Central memory CD4-positive, alpha-beta T cell (primary cell): Measurements from ENCODE around the gene GNAQ.

Experiments used
- DNase-seq: peaks from one replicate; pipeline ENCODE4 v3.0.0; 2022

GNAQ gene

DNA sequence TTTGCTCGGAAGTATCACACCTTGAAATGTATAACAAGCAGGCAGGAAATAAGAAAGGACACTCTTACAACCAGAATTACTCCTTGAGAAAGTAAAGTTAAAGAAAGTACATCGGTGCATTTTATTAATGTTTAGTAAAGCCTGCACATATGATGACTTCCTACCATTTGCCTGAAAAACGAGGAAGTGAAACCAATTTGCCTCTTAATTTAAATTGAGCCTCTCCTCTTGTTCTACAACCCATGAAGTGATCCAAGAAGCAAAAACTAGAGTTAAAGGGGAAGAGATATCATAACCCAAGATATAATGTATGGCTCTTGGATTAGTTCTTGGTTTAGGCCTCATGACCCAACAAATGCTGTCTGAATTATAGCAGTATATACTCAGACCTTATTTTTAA is 95.6 kb downstream of the GNAQ start:
- no peak for DNase-seq

DNA sequence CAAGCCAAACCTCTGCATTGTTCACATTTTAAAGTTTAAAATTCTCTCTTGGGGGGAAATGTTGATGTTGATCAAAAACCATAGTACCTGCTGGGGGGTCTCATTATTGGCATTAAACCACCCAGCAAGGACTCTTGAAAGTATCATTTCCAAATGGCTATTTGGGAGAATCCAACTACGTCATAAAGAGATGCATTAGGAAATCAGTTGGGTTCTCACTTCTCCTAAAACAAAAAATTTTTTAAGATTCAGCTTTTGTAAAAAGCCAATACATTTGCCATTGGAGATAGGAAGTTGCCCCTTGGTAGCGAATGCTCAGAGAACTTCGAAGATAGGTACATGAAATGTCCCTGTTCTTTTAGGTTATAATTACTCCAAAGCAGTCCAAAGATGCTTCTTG is 96.4 kb downstream of the GNAQ start:
- DNase-seq: no peak

DNA sequence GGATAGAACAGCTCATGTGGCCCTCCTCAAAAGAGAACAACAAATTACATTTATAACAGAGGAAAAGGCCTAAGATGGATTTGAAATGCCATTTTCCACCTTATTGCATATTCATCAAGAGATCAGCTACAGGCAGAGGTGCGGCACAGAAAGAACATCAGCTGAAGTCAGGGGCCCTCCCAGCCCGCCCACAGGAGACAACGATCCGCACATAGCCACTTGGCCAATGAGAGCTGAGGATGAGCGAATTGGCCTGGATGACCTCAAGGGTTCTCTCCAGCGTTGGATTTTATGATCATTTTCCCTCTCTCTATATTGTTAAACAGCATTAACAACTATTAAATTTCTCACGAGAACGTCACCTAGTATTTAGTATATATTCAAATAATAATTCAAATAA is 97.6 kb downstream of the GNAQ start:
- no peak for DNase-seq

DNA sequence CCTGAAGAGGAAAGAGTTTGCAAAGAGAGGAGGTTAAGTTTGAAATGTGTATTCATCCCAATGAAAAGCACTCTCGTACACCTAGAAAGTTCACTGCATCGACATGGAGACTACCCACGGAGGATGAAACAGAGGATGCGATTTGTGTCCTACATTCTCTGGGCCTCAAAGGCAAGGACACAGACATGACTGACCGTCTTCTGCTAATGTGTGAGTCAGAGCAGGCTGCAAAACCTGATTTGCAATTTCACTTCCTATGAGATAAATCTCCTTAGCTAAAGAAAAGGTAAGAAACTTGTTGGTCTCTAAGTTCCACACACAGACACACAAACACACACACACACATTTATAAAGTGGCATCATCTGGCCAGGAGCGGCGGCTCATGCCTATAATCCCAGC is 98.6 kb downstream of the GNAQ start:
- no peak for DNase-seq

DNA sequence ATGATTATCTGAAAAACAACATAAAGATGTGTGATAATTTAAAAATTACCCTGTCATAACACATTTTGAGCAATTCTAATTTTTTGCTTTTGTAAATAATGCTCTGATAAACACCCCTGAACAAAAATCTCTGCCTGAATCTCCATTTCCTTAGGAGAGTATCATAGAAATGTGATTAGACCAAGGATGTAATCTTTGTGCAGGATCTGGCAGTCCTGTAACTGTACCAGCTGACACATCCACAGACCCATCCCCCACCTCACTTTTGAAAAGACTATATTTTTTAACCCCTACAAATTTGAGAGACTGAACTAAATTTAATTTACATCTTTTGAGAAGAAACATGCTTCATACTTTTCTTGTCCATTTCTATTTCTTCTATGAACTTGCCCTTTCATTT is 101.7 kb downstream of the GNAQ start:
- DNase-seq: no peak

DNA sequence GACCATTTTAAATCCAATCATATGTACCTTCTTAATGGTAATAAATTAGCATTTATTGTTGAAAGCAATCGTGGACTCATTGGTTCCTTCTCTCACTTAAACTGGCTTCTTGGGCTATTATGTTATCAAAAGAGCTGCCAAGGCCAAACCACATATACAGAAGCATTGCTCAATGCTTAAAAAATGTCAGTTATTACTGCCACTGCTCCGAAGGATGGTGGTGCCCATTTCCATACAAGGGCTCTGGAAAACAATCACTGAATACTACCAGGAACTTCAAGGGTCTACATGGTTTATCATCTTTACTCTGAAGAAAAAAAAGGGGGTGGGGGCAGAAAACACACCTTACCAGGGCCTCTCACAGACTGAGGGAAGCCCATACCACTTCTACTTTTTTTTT is 104.3 kb downstream of the GNAQ start:
- DNase-seq: no peak

DNA sequence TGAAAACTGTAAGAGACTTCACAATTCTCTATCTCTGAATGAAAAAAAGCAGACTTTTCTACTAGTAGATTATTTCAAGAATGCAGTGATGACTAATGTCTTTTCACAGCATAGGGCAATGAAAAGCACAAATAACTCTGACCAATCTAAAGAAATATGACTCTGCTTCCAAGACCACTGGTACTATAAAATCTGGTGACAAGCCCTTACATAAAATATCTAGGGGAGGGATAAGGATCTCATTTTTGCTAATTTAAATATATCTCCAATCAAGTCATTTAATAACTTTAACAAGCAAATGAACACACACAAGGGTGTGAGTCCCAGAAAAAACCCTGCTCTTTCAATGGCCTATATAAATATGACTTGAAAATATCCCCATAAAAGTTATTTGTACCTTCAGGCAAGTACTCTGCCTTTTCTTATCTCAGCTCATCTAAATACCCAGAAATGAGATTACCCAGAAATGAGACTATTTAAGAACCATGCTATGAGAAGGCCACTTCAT is 105.2 kb downstream of the GNAQ start:
- no peak for DNase-seq

DNA sequence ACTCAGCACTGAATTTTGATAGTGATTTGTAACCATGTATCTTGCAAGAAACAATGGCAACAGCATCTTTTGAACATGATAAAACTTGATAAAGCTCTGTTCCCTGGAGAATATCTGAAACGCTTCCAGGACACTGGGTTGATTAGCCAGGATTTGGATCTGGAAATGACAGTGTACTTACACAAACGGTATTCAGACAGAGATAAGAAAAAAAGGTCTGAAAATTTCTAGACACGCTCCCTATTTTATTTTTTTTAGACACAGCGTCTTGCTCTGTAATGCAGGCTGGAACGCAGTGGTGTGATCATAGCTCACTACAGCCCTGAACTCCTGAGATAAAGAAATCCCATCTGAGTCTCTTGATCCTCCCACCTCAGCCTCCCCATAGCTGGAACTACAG is 109.0 kb downstream of the GNAQ start:
- DNase-seq: no peak

DNA sequence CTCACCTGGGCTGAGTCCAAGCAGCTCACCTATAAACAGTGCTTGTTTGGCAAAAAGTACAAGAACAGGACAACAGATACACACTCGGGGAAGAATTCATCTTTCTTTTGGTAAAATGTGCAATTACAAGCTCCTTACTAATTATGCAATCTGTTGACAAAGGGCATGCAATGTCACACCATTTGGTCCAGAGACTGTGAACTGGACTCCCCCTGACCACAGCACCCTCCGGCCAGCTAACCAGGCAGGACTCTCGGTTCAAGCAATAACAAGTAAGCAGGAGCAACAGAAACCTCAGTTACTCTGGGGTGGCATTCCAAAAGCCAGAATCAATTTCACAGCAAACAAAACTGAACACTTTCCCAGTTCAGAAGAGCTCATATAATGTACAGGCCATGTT is 113.8 kb downstream of the GNAQ start:
- no peak for DNase-seq

DNA sequence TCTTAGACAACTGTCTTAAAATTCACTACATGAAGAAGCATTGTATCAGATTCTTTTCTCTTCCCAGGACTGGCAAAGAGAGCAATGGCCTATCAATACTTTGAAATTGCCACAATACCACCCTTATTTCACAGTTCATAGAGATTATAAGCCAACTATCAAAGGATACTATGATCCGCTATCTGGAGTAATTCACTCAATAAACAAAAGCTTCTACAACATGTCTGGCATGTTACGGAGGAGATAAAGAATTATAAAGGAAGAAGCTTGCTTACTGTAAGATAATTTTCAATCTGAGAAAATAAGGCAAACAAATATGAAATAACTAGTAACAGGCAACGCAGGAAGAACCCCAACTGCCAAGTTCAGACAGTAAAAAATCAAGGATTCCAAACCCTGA is 114.8 kb downstream of the GNAQ start:
- no peak for DNase-seq

DNA sequence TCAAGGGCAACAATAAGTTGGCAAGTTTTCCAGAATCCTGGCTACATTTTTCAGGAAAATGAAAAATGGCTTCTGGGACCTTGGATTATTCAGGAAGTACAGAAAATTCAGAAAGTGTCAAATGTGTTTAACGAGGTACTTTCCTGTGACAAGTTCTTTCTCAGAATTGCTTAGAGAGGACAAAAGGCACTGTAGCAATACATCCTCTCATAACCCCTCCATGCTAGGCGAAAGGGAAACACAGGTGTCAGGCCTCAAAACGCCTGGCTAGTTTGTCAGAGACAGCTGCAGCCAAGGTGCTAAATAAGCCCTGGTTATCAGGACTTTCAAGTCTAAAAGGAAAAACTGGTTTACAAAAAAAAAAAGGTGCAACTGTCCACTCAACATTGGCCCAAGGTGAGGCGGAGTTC is 115.2 kb downstream of the GNAQ start:
- no peak for DNase-seq

DNA sequence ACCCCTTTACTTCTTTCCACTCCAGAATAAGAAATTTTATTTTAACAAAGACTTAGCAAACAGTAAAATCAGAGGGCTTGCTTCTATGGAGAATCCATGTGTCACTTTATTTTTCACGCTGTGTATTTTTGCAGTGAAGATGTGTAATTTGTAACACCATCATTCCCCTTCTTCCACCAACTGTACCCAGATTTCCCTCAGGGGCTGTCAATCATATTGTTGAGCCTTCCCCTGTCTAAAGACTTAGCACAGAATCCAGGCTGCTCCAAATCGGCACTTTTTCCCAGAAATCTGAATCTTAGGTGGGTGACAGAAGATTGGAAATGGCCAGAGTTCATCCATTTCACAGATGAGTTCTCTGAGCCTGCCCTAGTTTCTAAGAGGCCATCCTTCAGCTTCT is 115.9 kb downstream of the GNAQ start:
- no peak for DNase-seq

DNA sequence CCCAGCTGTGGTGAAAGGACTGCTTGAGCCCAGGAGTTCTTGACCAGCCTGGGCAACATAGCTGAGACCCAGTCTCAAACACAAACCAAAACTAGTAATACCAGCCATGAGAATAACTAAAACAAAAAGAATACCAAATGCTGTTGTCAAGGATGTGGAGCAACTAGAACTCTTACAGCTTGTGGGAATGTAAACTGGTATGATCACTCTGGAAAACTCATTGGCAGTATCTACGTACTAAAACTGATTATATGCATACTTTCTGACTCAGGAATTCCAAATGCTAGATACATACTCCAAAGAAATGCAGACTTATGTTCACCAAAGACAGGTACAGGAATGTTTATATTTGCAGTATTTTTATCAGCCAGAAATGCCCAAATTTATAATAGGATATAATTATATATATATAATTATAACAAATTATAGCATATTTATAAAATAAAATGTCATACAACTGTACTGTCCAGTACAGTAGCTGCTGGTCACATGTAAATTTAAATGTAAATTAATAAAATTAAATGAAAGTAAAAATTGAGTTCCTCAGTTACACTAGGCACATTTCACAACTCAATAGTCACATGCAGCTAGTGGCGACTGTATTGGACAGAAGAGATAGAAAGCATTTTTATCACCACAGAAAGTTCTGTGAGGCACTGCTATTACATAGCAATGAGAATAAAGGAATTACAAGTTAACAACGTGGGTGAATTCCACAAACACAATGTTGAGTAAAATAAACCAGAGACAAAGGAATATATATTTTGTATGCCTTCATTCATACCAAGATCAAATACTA is 118.5 kb downstream of the GNAQ start:
- DNase-seq: no peak

DNA sequence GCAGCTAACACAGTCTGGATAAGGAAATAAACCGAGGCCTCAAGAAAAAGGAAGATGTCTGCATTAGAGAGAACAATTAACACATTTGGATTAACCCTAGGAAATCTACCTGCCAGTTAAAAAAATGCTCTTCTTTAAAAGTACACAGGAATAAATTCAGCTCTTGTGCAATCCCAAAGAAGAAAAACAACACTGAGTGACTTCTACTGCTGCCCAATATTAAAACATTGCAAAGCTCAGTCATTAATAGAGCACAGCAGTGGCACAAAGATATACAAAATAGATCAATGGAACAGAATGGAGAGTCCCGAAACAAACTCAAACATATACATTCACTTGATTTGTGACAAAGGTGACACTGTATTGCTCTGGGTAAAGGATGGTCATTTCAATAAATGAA is 119.7 kb downstream of the GNAQ start:
- DNase-seq: no peak

DNA sequence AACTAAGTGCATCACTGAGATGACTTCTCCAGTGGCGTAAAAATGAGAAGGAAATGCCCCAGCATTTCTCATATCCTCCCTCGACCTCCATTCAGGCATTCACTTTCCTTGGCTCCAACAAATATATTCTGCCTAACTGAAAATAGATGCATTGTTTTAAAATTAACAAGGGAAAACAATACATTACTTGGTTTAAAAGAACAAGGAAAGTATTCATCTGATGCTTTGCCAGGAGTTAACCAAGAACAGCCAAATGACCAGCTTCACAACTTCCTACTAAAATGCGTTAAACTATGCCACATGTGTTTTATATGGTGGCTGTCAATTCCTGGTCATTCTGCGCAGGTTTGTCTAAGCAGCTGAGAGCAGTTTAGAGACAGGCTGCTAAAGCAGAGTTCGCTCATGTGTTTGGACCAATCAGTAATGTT is 121.4 kb downstream of the GNAQ start:
- DNase-seq: no peak

DNA sequence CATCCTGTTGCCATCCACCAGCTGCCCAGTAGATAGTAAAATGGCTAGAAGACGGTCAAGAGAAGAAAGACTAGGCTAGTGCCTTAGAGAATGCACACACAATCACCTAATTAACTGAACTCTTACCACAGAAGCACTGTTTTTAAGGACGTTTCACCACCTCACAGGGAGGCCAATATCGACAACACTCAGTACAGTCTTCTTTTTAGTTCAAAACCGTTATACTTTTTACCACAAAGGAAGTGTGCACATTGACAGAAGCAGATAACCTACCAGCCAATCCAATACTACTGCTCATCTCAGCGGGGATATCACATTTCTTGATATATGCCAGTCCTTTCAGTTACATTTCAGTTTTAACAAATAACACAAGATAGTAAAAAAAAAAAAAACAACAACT is 122.3 kb downstream of the GNAQ start:
- DNase-seq: peak; percentile 47

DNA sequence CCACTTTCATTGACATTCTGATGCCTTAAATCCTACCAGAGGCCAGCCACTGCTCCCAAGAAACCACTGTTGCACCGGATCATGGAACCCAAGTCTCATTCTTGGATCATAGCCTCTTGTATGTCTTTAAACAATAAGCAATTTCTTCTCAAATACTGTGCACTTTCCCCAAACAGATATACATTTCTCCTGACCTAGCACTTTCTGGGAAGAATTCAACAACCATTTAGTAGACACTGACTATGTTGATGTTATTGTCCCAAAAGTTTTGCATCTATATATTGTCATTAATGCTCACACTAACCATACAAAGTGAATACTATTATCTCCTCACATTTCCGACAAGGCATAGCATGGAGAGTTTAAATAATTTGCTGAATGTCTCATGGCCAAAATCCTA is 123.3 kb downstream of the GNAQ start:
- DNase-seq: no peak

DNA sequence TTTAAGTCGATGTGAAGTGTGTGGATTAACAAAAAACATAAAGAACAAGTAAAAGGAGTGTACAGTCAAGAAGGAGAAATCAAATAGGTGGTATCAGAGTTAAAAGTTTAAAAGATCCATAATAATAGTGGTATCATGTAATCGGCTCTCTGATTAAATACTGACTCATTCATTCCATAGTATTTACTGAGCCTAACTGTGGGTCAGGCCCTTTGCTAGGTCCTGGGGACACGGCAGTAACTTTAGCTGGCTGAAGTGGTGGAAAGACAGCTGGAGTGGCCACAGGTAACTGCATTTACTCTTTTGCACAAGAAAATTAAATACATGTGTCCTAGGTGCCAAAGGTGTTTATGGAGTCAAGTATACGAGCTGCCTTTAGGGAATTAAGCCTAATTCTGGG is 124.0 kb downstream of the GNAQ start:
- no peak for DNase-seq

DNA sequence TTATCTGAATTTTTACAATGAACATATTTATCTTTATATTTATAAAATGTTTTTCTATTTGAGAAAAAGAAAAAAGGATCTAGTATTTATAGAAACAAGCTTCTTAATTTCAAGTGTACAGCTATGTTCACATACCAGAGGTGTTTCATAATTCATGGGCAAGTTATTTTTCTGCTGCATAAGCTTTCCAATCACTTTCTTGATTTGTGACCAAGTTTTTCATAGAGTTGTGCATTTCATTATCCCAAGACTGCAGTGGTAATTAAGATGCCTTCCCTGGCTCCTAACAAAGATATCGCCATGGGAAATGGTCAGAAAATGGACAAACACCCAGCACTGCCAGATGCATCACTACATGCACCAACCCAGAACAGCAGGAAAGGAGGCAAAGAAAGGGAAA is 124.6 kb downstream of the GNAQ start:
- no peak for DNase-seq

DNA sequence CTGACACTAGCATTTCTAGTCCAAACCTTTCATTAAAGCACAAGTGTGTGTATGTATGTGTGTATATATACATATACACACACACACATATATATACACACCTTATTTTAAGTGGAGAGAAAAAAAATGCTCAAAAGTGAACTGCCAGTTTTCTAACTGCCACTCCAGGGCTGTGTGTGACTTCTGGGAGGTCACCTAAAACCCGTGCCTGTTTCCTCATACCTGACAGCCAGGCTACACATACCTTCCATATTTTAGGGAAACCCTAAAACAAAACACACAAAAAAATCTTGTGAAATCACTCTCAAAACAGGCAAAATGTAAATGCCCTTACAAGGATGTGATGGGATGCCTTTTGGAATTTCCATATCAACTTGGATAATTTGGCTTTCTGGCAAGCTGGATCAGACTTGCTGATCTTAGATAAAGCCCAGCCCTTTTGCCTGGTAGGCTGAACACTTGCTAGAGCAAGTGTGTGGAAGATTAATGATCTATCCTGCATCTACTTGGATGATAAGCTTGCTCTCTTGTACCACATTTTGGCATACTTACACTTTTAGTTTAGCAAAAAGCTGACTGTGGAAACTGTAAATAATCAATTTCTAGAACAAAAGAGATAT is 127.8 kb downstream of the GNAQ start:
- no peak for DNase-seq

DNA sequence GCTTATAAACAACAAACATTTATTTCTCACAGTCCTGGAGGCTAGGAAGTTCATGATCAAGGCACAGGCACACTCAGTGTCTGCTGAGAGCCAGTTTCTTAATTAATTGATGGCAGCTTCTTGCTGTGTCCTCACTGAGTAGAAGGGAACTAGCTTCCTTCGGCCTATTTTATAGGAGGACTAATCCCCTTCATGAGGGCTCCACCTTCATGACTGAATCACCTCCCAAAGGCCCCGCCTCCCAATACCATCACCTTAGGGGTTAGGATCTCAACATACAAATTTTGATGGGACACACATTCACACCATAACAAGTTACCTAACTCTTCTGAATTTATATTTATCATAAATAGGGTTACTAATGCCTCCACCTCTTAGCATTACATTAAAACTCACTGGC is 129.8 kb downstream of the GNAQ start:
- no peak for DNase-seq

DNA sequence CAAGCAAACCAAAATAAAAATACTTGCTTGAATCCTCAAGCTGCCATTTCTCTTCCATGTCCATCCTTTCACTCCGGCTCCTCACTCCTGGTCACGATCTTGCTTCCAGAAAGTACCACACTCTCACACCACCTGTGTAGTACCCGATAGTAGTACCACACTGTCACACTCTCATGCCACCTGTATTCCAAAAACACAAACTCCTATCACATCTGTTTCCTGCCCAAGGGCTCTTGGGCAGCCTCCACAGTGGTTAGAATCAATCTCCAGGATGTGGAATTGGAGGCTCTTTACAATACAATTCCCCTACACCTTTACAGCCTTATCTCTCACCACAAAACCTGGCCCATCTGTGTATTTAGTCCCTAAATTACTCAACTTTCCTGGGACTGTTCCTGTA is 130.6 kb downstream of the GNAQ start:
- DNase-seq: no peak

DNA sequence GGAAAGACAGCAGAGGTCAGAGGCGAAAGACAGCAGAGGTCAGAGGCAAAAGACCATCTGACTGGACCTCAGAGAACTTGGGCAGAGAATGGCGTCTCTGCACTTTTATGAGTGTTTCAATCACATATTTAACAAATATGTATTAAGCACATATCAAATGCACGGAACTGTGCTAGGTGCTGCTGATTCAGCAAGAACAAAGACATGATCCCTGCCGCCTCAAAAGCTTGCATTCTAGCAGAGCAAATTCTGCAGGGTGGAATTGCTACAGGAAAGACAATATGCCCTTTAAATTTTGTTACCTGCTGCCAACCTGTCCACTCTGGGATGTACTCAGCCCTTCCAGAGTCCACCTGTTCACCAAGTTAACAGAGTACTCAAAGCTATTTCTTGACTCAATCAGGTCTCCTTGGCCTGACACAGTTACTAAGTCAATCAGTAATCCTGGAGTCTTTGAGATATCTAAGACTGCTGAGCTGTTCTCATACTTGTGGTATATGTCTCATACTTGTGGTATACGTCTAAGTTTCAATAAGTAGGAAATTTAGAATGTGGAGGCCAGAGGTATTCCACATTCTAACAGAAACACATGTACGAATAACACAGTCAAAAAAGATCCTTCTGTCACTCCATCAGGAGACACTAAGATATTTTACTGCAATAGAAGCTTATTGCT is 131.8 kb downstream of the GNAQ start:
- no peak for DNase-seq

DNA sequence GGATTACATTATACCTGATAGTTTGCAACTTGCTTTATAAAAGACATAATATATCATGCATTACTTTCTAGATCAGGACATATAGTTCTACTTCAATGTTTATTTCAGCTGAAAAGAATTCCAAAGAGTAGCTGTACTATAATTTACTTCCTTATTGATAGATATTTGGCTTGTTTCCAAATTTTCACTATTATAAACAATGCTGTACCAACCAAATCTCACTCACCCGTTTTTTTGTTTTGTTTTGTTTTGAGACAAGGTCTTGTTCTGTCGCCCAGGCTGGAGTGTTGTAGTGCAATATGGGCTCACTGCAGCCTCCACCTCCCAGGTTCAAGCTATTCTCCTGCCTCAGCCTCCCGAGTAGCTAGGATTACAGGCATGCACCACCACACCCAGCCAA is 132.7 kb downstream of the GNAQ start:
- no peak for DNase-seq
